NCI-H748 (cell line): ENCODE measurements around the gene RTL10.
"Not testable (repeated sequence)": the region's sequence is repeated elsewhere in the genome, so short reads cannot be mapped to it uniquely, and the experiment has no call there.

Source experiments
- DNase-seq: peaks from one replicate; lab custom pipeline; 2025; ENCODE audit not compliant: unreplicated experiment; lab: John Stamatoyannopoulos, UW

RTL10 gene

DNA sequence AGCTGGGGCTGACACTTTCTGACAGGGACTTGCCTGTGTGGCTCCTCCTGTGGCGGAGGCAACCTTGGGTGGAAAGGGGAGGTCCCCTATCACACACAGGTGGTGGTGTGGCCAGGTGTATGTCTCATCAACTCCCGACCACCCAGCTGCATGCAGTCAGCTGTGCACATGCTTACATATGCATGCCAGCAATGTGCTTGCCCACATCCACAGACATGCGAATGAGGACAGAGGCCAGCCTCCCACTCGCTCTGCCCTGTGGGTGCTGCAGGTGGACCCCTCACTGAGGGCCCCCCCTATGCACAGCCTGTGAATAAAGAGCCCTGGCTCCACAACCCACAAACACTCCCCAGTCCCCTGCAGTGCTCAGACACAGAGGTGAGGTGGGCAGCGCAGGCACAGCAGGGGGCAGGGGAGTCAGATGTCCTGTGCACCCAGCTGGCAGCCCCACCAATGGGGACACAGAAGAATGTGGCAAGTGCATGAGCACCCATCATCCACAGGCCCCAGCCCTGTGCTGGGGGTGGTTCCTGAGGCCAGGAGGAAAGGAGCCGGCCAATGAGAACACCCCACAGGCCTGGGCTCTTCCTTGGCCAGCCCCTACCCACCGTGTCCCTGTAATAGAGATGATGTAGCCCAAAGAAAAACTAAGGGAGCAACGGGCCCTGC lies 9.5 kb downstream of the RTL10 start:
- no peak for DNase-seq

DNA sequence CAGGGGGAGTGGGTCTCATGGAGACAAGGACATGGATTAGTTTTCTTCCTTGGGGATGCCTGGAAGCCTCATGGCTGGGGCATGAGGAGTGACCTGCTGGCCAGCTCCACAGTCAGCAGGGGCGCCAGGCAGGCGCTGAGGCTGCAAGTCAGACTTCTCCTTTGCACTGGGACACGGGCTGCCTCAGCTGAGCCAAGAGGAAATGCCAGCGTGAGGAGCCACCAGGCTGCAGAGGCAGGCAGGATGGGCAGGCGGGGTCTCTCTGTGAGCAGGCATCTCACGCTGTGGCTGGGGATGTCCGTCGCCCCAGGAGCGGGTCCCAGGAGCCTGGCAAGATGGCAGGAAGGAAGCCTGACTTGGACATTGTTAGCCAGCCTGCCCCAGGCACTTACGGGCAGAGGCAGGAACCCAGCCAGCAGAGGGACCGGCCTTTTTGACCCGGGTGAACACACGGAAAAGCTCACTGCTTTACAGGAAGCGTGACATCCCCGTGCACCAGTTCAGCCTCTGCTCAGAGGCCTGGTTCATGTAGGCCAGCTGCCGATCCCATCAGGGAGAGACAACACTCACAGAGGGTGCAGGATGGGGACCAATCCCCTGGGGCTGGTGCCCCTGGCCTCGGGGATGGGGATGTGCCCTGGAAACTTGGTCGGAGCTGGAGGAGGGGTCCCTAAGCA lies 10.2 kb downstream of the RTL10 start:
- no peak for DNase-seq

DNA sequence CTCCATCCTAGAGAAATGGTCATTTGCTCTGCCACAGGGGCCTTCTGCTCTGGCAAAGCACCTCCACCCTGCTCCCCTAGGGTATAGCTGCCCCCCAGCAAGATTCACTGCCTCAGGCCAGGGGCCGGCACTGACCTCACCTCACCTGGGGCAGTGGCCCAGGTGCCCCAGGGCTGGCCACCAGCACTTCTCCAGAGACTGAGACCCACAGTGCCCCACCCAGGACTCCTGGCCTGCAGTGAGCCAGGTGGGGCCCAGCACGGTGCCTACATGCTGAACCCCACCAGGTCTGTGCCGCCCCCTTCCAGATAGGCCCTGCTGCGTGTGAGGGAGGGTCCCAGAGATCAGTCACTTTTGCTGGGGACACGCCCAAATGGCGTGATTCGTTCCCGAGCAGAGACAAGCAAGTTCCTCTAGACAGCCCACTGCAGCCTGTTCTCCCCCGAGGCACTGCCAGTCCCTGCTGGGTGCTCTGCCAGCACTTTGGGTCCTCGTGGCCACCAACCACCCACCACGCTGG lies 10.8 kb downstream of the RTL10 start:
- DNase-seq: no peak

DNA sequence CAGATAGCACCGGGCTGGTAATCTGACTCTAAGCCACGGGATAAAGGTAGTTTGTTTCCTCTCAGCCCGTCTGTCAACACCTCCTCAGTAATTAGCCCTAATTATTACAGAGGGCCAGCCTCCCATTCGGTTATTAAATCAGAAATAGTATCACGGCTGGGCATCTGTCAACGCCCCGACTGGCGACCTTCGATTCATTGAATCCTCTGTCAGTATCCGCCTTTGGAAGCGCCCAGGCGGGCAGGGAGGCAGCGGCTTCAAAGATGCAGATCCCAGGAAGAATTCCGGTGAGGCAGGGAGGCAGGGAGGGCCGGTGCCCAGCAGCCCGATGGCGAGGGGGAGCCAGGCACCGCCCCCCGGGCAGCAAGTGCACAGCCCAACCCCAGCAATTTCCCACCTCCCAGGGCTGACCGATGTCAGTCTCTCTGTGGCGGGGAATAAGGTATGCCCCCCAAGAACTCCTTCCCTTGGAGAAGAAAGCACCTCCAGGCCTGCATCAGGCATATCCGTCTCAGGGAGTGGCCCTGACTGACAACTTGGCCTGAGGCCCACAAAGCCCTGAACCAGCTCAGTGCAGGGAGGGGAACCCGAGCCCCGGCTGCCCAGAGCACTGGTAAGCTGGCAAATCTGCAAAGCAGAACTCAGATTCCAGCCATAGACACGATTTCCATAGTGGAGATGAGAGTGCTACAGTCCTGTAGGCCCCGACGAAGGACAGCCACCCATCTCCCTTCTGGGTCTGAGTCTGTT lies 11.4 kb downstream of the RTL10 start:
- peak; percentile 64 for DNase-seq

DNA sequence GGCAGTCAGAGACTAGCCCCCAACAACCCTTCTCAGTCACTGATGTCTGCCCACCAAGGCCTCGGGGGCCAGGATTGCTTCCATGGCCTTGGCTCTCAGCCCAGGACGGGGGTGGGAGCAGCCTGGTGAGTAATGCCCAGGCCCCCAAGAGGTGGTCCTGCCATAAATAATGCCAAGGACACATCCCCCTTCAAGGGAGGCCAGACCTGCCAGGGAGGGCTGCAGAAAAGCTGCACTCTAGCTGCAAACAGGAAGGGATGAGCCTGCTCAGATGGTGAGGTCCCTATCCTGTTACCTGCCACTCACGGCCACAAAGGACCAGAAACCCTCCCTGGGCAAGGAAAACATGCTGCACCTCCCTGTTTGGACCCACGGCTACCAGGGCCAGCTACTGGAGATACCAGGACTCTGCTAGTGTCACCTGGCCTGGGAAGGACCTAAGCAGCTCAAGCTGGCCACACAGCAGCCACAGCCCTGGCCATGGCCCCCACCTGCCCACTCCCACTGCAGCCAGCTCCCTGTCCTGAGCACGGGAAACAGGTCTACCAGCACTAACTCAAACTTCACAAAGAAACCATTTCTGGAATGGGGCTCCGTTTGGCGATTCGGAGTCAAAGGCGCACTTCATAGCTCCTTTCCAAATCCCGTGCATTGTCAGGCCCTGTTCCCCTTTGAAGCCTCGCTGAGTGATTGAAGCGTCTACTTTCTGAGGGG lies 12.1 kb downstream of the RTL10 start:
- DNase-seq: no peak

DNA sequence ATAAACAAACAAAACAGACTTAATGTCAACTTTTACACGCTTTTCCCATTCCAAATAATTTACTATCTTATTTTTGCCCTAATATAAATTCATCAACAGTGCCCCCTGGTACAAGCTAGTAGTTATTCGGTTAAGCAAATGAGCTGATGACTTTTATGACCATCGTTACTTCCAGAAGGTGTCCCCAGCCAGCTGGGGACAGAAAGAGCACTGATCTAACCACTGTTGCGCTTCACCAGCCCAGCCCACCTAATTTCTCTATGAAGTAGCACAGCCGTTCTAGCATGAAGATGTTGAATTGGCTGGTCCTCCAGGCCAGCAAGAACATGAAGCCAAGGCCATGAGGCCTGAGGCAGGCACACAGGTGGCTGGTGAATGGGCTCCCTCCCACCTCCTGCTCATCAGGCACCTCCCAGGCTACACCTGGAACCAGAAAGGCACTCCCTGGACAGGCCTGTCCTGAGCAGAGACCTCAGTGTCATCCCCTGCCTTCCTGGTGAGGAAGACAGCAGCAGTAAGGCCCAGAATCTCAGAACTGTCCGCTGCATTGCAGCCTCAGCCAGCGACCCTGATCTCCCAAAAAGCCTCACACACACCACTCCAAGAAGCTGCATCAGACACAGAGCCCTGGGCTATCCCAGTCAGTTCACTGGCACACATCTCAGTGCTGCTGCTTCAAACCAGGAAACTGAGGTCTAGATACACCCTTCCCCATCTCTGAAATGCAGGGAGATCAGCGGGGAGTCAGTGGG lies 12.9 kb downstream of the RTL10 start:
- no peak for DNase-seq

DNA sequence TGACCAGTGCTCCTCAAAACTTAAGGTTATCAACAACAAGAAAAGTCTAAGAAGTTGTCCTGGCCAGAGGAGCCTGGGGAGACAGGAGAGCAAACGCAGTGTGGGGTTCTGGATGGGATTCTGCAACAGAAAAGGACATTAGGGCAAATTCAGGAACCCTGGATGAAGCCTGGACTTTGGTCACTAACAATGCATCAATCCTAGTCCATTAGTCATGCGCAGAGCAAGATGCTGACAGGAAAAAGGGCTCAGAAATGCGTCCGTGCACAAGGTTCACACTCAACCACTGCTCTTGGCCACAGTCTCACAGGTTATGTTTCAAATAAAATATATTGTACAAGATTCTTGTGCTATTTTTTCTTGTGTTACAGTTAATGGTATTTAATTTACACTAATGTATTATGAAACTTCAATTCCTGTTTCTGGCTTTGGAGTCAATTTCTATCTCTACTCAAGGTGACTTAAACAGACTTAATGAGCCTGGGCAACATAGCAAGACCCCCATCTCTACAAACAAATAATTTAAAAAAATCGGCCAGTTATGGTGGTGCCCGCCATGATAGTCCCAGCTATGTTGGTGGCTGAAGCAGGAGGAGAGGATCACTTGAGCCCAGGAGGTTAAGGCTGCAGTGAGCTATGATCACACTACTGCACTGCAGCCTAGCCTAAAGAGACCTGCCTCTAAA lies 13.6 kb downstream of the RTL10 start:
- no peak for DNase-seq

DNA sequence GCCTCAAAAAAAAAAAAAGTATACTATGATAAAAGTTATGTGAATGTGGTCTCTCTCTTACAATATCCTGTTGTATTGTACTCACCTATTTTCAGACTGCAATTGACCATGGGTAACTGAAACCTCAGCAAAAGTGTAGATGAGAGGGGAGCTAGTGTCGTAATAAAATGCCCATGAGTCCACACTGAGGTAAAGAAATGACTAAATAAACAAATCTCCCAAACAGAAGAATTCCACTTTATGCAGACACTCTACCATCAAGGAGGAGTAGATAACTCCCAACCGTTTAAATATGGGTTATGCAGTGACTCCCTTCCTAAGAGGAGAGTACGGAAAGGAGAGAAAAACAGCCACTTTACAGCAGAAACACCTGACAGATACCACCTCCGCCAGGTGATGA lies 14.6 kb downstream of the RTL10 start:
- DNase-seq: no peak

DNA sequence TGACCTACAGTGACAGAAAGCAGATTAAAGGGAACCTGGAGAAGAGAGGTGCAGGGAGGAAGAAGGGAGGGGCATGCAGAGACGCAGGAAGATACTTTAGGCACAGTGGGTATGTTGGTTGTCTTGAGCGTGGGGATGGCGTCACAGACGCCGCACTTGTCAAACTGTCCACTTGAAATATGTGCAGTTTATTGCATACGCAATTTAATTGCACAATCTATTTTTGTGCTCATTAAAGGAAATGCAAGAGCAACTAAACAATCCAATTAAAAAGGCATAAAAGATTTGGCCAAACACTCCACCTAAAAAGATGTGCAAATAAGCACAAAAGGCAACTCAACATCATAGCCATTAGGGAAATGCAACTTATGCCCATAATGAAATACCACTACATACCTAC lies 16.8 kb downstream of the RTL10 start:
- peak; percentile 10 for DNase-seq

DNA sequence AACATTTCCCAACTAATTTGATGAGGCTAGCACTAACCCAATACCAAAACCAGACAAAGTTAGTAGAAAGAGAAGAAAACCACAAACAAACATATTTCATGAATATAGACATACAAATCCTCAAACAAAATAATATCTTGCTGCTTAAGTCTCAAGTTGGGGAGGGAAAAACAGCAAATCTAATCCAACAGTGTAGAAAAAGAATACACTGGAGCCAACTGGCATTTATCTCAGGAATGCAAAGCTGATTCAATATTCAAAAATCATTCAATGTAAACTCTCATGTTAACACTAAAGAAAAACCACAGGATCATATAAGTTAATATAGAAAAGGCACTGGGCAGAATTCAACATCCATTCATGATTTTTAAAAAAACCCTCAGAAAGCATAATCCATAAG lies 18.2 kb downstream of the RTL10 start:
- DNase-seq: no peak

DNA sequence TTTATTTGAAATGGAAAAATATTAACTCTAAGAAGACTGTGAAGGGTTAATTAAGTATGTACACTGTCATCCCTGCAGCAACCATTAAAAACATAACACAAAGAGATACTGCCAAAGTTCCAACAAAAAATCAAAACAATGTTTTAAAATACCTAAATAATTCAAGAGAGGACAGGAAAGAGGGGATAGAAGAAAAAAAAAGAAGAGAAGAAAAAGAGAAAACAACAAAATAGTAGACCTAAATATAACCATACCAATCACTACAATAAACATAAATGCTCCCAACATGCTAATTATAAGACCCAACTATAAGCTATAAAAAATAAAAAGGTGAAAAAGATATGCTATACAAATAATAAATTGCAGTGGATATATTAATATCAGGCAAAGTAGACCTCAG lies 20.1 kb downstream of the RTL10 start:
- DNase-seq: no peak

DNA sequence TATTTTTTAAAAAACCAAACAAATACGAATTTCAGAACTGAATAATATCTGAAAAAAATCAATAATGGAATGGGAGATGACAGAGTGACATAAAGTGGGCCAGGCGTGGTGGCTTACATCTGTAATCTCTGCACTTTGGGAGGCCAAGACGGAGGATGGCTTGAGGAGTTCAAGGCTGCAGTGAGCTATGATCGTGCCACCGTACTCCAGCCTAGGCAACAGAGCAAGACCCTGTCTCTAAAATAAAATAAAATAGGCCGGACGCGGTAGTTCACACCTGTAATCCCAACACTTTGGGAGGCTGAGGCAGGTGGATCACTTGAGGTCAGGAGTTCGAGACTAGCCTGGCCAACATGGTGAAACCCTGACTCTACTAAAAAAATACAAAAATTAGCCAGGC lies 21.3 kb downstream of the RTL10 start:
- DNase-seq: not testable (repeated sequence)

DNA sequence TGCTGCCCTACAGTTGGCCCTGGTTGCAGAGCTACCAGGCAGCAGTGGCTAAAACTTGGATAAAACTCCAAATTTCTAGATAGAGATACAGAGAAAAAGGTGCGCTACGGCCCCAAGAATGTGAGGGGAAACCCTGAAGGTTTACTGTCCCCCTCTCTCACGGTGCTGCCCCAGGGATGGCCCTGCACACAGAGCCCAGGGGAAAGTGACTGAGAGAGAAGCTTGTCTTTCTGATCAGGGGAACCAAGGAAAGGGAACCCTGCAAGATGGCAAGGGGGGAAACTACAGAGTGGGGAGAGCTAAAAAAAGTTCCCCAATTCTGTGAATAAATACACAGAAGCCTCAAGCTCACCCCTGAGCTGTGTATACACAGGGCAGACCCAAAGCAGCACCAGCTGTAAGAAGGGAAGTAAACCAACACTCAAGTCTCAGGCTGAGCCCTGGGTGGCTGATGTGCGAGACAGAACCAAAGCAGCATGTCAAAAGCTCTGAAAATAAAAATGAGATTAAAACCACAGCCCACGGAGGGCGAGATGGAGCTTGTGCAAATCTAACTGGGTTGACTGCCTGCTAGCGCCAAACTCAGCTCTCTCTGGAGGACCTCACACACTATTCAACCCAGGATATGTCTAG lies 22.1 kb downstream of the RTL10 start:
- no peak for DNase-seq

DNA sequence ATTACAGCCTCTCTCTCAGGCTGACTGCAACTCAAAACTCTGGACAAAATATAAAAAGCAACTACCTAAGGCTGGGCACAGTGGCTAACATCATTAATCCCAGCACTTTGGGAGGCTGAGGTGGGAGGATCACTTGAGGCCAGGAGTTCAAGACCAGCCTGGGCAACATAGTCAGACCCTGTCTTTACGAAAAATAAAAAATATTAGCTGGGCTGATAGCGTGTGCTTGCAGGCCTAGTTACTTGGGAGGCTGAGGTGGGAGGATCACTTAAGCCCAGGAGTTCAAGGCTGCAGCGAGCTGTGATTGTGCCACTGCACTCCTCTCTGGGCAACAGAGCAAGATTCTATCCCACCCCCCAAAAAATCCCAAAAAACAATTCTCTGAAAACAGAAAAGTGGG lies 22.7 kb downstream of the RTL10 start:
- DNase-seq: not testable (repeated sequence)

DNA sequence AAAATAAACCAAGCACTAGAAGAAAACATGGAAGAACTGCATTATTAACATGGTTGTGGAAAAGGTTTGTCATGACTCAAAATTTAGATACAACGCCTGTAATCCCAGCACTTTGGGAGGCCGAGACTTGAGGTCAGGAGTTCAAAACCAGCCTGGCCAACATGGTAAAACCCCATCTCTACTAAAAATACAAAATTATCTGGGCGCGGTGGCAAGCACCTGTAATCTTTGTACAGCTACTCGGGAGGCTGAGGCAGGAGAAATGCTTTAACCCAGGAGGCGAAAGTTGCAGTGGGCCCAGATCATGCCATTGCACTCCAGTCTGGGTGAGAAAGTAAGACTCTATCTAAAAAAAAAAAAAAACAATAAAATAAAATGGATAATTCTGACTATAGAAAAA lies 23.7 kb downstream of the RTL10 start:
- DNase-seq: no peak

DNA sequence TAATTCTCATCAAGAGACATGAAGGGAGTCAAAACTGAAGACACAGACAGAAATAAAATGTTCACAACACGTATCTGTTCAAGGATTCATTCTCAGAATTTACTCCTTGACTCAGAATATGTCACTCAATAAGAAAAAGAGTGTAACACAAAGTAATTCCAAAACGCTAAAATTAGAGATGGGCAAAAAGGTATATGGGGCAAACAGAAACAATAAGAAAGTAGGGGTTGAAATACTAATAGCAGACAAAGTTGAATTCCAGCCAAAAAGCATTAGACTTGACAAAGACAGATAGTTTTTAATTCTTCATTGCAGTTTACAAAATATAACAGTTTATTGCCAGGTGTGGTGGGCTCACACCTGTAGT lies 26.7 kb downstream of the RTL10 start:
- no peak for DNase-seq

DNA sequence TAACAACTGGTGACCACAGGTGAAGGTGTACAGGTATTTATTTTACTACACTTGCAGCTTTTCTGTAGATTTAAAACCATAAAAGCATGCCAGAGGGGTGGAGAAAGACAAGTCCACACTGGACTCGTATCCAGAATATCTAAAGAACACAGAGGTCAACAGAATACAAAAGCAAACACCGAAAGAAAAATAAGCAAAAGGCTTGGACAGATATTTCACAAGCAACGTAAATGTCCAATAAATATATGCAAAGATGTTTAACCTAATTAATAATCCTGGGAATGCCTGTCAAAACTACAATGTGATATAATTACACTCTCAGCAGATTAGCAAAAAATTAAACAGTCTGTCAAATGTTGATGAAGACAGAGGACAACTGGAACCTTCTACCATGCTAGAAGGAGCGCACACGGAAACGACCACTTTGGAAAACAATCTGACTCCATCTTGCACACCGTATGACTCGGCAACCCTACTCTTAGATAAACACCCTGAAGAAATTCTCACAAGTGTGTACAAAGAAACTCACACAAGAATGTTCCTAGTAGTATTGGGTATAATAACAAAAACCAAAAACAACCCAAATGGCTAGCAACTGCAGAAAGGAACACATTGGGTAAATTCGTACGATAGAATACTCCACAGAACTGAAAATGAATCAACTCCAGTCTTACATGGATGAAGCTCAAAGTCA lies 27.2 kb downstream of the RTL10 start:
- DNase-seq: no peak

DNA sequence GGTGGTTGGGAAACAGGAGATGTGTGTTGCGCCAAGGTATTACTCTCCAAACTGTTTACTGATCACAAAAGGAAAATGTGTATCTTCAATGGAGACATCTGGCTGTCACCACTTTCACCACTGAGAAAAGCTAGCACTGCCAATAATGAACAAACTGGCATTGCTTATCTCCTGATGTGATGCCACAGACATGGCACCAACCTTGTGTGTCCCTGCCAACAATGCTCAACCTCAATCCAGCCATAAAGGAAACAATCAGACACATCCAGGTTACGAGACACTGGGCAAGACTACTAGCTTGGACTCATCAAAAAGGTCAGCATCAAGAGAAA lies 28.1 kb downstream of the RTL10 start:
- DNase-seq: no peak

DNA sequence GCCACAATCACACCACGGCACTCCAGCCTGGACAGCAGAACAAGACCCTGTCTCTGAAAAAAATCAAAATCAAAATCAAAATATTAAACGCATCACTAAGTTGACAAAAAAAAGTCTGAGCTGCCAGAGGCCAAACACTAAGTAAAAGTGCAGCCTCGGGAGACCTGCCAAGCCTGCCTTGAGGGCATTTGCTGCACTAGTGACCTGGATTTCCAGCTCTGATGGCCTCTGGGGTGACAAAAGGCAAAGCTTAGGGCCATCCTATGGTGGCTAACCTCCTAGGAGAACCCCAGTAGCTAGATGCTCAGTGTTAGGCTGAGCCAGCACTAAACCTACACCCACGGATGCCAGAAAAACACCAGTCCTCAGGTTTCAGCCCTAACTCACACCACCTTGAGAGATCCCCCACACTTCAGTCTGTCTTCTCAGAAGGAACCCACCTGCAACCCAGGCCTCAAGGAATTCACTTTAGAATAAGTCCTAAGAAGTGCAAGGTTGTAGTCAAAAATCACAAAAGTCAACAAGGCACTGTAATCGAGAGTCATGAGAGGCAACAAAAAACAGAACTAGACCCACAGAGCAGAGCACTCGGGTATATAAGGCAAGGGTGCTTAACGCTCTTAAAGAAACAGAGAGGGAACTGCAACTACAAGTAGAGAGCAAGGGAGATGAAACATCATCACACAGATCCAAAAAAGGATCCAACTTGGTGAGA lies 28.6 kb downstream of the RTL10 start:
- DNase-seq: no peak
